AG04450 (cell line): Measurements from ENCODE around the gene INPP5A. TPM values are rescaled to one million over a fixed set of nuclear protein-coding genes. Genes with fewer than 3 reads are reported as not detected.
"Not testable (repeated sequence)": the region's sequence is repeated elsewhere in the genome, so short reads cannot be mapped to it uniquely, and the experiment has no call there.

Experiments
- CTCF ChIA-PET: fragments of 300-600, 350-600 bp; formaldehyde crosslinking; extraction: SDS; loops from one replicate; lab custom pipeline; 2022; ENCODE audit warnings: antibody characterized with exemption, inconsistent platforms; lab: Charles Lee
- POLR2A ChIA-PET: fragments of 350-600 bp; formaldehyde crosslinking; extraction: SDS; loops from one replicate; lab custom pipeline; 2021; ENCODE audit warnings: antibody characterized with exemption, inconsistent platforms; lab: Yijun Ruan, JAX
- DNase-seq: peaks from one replicate; pipeline ENCODE4 v3.0.0-alpha.2; 2011; ENCODE audit warnings: low read depth, low spot score
- H3K27ac ChIP-seq: one replicate; pipeline ENCODE4 v1.5.1; 2012; ENCODE audit warnings: low read depth, low read length, control low read depth
- H3K27me3 ChIP-seq: one replicate; pipeline ENCODE4 v1.6.0; 2012; ENCODE audit warnings: low read length; ENCODE audit not compliant: control insufficient read depth, insufficient read depth
- H3K4me3 ChIP-seq: 2 replicates; pipeline ENCODE4 v1.5.1; 2011; ENCODE audit warnings: mild to moderate bottlenecking, low read depth, low read length, control low read depth
- H3K9me3 ChIP-seq: 2 replicates; pipeline ENCODE4 v1.5.1; 2012; ENCODE audit warnings: low read length; ENCODE audit not compliant: control insufficient read depth, insufficient read depth
- polyA plus RNA-seq: library from polyadenylated mRNA; depleted of rRNA; stranded (reverse); fragments of >200 nt; gene quantifications from 2 replicates; pipeline ENCODE4 v1.2.3, GENCODE V29; 2011
- TF ChIP-seq, protein P1 (sequence below): IDR thresholded peaks from 2 replicates; pipeline ENCODE4 v1.5.1; 2011; ENCODE audit warnings: low read depth, low read length, control low read depth, inconsistent platforms

INPP5A gene
- polyA plus RNA-seq, 1 experiment, result 22.5 TPM

DNA sequence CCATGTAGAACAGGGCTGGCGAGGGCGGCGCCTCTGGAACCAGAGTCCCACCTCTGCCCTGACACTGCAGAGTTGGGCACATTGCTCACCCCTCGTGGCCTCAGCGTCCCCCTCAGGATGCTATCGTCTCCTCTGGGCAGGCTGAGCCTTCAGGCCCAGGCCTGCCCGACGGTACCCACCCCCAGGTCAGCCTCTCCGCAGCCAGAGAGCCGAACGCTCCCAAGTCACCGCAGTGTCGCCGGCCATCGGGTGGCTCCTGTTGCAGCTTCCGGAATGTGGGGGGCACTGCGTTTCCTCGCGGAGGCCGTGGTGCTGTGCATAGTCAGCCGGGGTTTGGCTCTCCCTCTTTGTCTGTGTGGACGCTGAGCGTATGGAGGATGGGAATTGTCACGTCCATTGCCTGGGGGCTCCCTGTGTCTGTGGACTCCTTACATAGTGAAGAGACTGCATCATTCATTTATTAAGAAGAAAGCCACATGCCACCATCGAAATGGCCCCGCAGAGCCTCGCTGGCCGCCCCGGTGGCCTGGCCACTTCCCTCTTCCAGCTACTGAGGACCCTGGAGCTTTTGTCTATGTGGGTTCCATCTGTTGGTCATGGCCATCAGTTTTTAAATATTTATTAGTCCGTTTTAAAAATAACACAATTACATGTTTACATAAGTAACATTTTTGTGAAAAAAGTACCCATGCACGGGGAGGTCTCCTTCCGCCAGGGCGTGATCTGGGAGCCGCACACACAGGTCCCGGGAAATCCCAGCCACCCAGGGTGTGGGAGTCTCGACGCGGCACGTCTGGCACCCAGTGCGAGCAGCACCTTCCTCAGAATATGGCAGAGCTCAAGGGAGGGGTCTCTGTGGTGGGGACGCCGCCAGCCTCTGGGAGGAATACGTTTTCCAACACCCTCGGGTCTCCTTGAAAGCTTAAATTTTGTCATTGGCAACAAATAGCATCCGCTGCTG, 232.8 kb downstream of the INPP5A start:
- Histone ChIP-seq H3K27me3 (no peaks in the 10 kb centered on the region), H3K27ac (no peak overlapping the region), H3K9me3 (peaks cover 45% of the 10 kb centered on the region), H3K4me3 (no peak overlapping the region)
- TF ChIP-seq, protein P1, sequence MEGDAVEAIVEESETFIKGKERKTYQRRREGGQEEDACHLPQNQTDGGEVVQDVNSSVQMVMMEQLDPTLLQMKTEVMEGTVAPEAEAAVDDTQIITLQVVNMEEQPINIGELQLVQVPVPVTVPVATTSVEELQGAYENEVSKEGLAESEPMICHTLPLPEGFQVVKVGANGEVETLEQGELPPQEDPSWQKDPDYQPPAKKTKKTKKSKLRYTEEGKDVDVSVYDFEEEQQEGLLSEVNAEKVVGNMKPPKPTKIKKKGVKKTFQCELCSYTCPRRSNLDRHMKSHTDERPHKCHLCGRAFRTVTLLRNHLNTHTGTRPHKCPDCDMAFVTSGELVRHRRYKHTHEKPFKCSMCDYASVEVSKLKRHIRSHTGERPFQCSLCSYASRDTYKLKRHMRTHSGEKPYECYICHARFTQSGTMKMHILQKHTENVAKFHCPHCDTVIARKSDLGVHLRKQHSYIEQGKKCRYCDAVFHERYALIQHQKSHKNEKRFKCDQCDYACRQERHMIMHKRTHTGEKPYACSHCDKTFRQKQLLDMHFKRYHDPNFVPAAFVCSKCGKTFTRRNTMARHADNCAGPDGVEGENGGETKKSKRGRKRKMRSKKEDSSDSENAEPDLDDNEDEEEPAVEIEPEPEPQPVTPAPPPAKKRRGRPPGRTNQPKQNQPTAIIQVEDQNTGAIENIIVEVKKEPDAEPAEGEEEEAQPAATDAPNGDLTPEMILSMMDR, result no peak
- no peak for DNase-seq
- ChIA-PET POLR2A (no interaction called here), CTCF (no interaction called here)

DNA sequence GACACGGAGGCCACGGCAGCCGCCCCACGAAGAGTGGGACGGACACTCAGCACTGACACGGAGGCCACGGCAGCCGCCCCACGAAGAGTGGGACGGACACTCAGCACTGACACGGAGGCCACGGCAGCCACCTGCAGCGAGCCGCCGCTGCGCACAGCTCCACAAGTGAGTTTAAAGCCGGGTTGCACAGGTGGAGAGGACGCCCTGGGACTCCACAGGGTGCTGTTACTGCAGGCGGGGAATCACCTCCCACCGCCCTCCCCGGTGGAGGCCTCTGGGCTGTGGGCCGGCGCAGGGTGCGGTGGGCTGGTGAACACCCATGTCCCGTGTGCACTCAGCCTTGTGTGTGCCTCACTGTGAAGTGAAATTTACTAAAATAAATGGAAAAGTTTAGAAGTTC, 235.2 kb downstream of the INPP5A start:
- POLR2A ChIA-PET, H3K4me3 ChIP-seq, H3K27me3 ChIP-seq, DNase-seq, H3K27ac ChIP-seq, CTCF ChIA-PET: not testable (repeated sequence)
- H3K9me3 ChIP-seq, result peaks cover 41% of the 10 kb centered on the region

DNA sequence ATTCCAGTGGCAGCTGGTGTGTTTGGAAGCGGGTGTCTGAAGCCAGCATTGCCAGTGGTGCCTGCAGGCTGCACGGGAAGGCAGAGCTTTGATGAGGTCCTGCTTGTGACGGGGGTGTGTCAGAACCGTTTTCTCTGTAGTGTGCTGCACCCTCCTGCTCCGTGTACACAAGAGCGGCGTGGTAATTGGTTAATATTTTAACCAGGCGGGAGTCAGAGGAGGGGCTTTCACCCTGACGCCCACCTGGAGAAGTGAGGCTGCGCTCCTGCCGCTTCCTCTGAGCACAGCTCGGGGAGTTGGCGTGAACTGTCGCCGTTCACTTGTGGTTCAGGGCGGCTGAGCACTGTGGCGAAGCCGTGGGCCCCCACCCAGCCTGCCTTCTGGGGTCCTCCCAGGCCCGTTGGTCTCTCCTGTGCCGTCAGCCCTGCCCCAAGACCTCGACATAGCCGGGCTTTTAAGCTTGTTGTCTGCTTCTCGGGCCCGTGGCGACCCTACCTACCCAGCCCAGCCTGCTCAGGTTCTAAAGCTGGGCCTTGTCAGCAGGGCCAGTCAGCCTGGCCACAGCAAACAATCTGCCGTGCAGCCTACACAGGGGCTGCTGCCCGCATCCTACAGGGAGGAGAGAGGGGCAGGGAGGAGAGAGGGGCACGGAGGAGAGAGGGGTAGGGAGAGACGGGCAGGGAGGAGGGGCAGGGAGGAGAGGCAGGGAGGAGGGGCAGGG, 236.8 kb downstream of the INPP5A start:
- no peak overlapping the region for H3K27ac ChIP-seq
- peaks cover 26% of the 10 kb centered on the region for H3K9me3 ChIP-seq
- ChIA-PET POLR2A (no interaction called here), CTCF (no interaction called here)
- TF ChIP-seq, protein P1, result no peak
- no peak overlapping the region for H3K4me3 ChIP-seq
- no peaks in the 10 kb centered on the region for H3K27me3 ChIP-seq
- no peak for DNase-seq

DNA sequence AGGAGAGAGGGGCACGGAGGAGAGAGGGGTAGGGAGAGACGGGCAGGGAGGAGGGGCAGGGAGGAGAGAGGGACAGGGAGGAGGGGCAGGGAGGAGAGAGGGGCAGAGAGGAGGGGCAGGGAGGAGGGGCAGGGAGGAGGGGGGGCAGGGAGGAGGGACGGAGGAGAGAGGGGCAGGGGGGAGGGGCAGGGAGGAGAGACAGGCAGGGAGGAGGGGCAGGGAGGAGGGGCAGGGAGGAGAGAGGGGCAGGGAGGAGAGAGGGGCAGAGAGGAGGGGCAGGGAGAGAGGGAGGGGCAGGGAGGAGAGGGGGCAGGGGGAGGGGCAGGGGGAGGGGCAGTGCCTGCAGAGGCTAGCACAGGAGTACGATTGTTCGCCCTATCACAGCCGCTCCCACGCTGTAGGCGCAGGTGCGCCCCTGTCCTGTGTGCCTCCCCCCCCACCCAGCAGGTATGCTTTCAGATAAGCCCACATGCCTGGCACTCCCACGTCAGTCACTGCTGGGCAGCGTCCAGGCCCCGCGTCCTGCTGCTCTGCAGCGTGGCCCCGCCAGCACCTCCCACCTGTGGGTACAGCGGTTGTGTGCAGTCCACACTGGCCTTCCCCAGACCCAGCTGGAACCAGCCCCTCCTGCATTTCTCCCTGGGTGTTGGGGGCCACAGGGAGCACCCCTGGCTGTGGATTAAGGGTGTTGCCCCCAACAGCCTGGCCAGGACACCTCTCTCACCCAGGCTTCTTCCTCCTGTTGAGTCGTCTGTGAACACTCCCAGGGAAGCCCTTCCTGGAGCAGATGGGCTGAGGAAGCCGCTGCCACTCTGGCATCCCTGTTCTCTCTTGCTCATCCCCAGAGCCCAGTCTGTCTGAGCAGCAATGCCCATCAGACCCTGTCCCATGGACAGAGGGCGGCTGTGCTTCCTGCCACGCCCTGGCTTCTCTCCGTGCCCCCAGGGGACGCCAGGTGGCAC, 237.6 kb downstream of the INPP5A start:
- DNase-seq, result no peak
- Histone ChIP-seq H3K27me3 (no peaks in the 10 kb centered on the region), H3K9me3 (peaks cover 20% of the 10 kb centered on the region; the same call in 1 of the 2 replicates), H3K27ac (no peak overlapping the region), H3K4me3 (no peak overlapping the region)
- ChIA-PET POLR2A (no interaction called here), CTCF (interaction anchor here (1.0 kb wide), 1 partner anchor 120 kb away, joined by 3 read pairs; no protein-coding TSS in a partner anchor)
- TF ChIP-seq, protein P1, result no peak

DNA sequence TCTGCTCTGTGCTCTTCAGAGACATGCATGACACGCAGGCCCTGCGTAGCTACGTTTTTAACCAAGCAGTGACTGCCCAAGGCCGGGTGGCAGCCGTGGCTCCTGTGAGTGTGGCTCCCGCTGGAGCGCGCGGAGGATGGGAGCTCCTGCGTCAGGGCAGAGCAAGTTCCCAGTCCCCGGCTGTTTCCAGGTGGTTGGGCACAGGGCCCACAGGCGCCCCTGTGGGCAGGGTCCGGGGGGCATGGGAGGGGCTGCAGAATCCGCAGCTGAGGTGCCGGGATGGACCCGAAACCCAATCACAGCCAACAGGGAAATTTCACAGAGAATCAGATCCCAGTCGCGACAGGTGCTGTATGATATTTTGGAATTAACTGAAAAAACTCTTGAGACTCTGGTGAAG, 238.6 kb downstream of the INPP5A start:
- Histone ChIP-seq H3K4me3 (no peak overlapping the region), H3K27me3 (no peaks in the 10 kb centered on the region), H3K27ac (no peak overlapping the region), H3K9me3 (peaks cover 12% of the 10 kb centered on the region; the same call in 1 of the 2 replicates)
- ChIA-PET CTCF (interaction anchor here (1.0 kb wide), 1 partner anchor 121 kb away, joined by 3 read pairs; no protein-coding TSS in a partner anchor), POLR2A (no interaction called here)
- TF ChIP-seq, protein P1, result no peak
- no peak for DNase-seq
